A673 (cell line): ENCODE measurements around the gene PTTG1IP. TPM values are rescaled to one million over a fixed set of nuclear protein-coding genes. Genes with fewer than 3 reads are reported as not detected.

ENCODE experiments used
- BruUV-seq: library from RNA; stranded (reverse); fragments of 400-500 nt; replicated peaks from 2 replicates; lab custom pipeline; 2021; lab: Mats Ljungman, UMichigan
- CTCF ChIA-PET: fragments of 300-600 bp; sonication (Branson Sonifier 250); formaldehyde crosslinking; loops from one replicate; lab custom pipeline; 2022; ENCODE audit warnings: antibody characterized with exemption; lab: Charles Lee
- POLR2A ChIA-PET: fragments of 300-600 bp; sonication (Branson Sonifier 250); formaldehyde crosslinking; loops from one replicate; lab custom pipeline; 2022; ENCODE audit warnings: antibody characterized with exemption; ENCODE audit not compliant: low non-redundant PET; lab: Charles Lee
- DNase-seq: peaks from one replicate; pipeline ENCODE4 v3.0.0-alpha.2; 2015; ENCODE audit warnings: low spot score
- H3K27ac ChIP-seq: fragments of 200-600 bp; sonication (generic); 2 replicates; pipeline ENCODE4 v1.5.1; 2016; ENCODE audit warnings: mixed run types, low read depth, mild to moderate bottlenecking, mixed read lengths, antibody characterized with exemption, low read length; ENCODE audit not compliant: poor library complexity, severe bottlenecking
- H3K27me3 ChIP-seq: fragments of 200-600 bp; sonication (generic); replicated peaks from 2 replicates; pipeline ENCODE4 v1.6.1; 2017; ENCODE audit warnings: mixed run types, low read depth, mild to moderate bottlenecking, mixed read lengths, antibody characterized with exemption, low read length; ENCODE audit not compliant: insufficient read depth, poor library complexity
- H3K36me3 ChIP-seq: fragments of 200-600 bp; sonication (generic); 2 replicates; pipeline ENCODE4 v1.6.1; 2016; ENCODE audit warnings: mixed run types, mild to moderate bottlenecking, mixed read lengths, antibody characterized with exemption, low read length; ENCODE audit not compliant: insufficient read depth, poor library complexity, severe bottlenecking
- H3K4me1 ChIP-seq: fragments of 200-600 bp; sonication (generic); 2 replicates; pipeline ENCODE4 v1.6.1; 2017; ENCODE audit warnings: mixed run types, mild to moderate bottlenecking, mixed read lengths, antibody characterized with exemption, low read length; ENCODE audit not compliant: insufficient read depth, poor library complexity, severe bottlenecking
- H3K4me3 ChIP-seq: fragments of 200-600 bp; sonication (generic); 2 replicates; pipeline ENCODE4 v1.5.1; 2016; ENCODE audit warnings: low read depth, mixed run types, mild to moderate bottlenecking, mixed read lengths, low read length; ENCODE audit not compliant: poor library complexity, severe bottlenecking
- H3K9me3 ChIP-seq: fragments of 200-600 bp; sonication (generic); 2 replicates; pipeline ENCODE4 v1.6.1; 2016; ENCODE audit warnings: mixed run types, low read depth, mild to moderate bottlenecking, mixed read lengths, antibody characterized with exemption, low read length; ENCODE audit not compliant: poor library complexity, severe bottlenecking
- EZH2 ChIP-seq: fragments of 200-600 bp; sonication (generic); IDR thresholded peaks from 2 replicates; pipeline ENCODE4 v1.6.1; 2017; ENCODE audit warnings: borderline replicate concordance, low read depth, mild to moderate bottlenecking, mixed read lengths, antibody characterized with exemption, low read length; ENCODE audit not compliant: poor library complexity, severe bottlenecking
- intact Hi-C: fragments of 100-400 bp; cut with micrococcal nuclease; formaldehyde crosslinking; loops from one replicate; pipeline ENCODE4 v1.10.0; 2022; ENCODE audit not compliant: unreplicated experiment
- total RNA-seq: library from RNA; stranded (reverse); gene quantifications from 2 replicates; pipeline ENCODE4 v1.2.3, GENCODE V29; 2021
- TF ChIP-seq, protein P1 (sequence below): fragments of 300-800, 200-600 bp; sonication (generic); conservative IDR thresholded peaks from 2 replicates; pipeline ENCODE4 v1.5.1; 2017; ENCODE audit warnings: low read depth, mild to moderate bottlenecking, antibody characterized with exemption, low read length, moderate library complexity, mixed read lengths

The PTTG1IP gene
- total RNA-seq, 1 experiment from 2014 or later = 216 TPM

DNA sequence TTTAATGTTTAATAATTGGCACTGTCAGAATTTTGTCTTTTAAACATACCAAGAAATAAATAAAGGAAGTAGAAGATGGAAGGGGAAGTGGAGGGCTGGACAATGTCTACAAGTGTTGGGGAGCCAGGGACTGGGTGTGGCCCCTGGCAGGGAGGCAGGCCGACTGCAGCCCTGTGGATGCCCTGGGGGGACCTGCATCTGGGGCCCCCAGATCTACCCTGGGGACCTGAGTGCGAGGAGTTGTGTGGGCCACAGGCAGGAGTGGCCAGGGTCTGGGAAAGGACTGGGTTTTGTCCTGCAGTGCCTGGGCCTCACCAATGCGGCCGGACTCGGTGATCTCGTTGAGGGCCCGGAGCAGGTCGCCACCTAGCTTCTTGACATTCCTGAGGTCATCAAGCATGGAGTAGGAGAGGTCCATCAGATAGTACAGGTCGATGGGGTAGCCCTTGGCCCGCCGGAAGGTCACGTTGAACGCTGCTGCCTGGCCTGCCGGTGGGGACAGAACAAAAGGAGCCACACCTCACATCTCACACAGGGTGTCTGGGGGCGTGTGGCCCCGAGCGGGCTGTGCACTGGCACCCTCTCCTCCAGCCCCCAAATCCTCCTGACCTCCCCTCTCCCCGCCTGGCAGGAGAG lies 29.7 kb upstream of the PTTG1IP start:
- intact Hi-C loops = no loop called here
- ChIA-PET POLR2A (no interaction called here), CTCF (no interaction called here)
- Histone ChIP-seq H3K27ac (no peak overlapping the region), H3K36me3 (no peaks in the 10 kb centered on the region), H3K4me3 (no peak overlapping the region), H3K4me1 (peaks cover 12% of the 10 kb centered on the region), H3K9me3 (no peaks in the 10 kb centered on the region), H3K27me3 (no peaks in the 10 kb centered on the region)
- no peak for DNase-seq
- no peak for TF ChIP-seq EZH2
- TF ChIP-seq, protein P1, sequence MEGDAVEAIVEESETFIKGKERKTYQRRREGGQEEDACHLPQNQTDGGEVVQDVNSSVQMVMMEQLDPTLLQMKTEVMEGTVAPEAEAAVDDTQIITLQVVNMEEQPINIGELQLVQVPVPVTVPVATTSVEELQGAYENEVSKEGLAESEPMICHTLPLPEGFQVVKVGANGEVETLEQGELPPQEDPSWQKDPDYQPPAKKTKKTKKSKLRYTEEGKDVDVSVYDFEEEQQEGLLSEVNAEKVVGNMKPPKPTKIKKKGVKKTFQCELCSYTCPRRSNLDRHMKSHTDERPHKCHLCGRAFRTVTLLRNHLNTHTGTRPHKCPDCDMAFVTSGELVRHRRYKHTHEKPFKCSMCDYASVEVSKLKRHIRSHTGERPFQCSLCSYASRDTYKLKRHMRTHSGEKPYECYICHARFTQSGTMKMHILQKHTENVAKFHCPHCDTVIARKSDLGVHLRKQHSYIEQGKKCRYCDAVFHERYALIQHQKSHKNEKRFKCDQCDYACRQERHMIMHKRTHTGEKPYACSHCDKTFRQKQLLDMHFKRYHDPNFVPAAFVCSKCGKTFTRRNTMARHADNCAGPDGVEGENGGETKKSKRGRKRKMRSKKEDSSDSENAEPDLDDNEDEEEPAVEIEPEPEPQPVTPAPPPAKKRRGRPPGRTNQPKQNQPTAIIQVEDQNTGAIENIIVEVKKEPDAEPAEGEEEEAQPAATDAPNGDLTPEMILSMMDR = no peak
- no TSS peak for BruUV-seq

DNA sequence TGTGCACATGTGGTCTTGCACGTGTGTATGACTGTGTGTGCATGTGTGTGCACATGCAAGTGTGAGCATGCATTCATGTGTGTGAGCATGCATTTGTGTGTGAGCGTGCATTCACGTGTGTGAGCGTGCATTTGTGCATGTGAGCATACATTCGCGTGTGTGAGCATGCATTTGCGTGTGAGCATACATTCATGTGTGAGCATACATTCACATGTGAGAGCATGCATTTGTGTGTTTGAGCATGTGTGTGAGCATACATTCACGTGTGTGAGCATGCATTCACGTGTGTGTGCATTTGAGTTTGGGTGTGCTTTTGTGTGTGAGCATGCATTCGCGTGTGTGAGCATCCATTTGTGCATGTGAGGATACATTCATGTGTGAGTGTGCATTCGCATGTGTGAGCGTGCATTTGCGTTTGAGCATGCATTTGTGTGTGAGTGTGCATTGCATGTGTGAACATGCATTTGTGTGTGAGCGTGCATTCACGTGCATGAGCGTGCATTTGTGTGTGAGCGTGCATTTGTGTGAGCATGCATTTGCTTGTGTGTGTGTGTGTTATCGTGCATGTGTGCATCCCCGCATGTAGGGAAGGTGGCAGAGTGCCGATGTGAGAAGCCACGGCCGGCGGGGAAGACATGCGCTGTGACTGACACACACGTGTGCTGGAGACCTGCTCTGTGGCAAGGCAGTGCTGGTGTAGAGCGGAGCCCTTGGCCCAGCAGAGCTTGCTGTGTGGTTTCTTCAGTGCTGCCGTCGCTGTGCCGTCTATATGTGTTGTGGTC lies 29.0 kb upstream of the PTTG1IP start:
- Histone ChIP-seq H3K27ac (no peak overlapping the region), H3K4me3 (no peak overlapping the region), H3K9me3 (no peaks in the 10 kb centered on the region), H3K27me3 (no peaks in the 10 kb centered on the region), H3K36me3 (no peaks in the 10 kb centered on the region), H3K4me1 (peaks cover 10% of the 10 kb centered on the region)
- no peak for TF ChIP-seq EZH2
- TF ChIP-seq, protein P1 = no peak
- intact Hi-C loops = no loop called here
- DNase-seq = no peak
- ChIA-PET POLR2A (no interaction called here), CTCF (no interaction called here)
- BruUV-seq = no TSS peak

DNA sequence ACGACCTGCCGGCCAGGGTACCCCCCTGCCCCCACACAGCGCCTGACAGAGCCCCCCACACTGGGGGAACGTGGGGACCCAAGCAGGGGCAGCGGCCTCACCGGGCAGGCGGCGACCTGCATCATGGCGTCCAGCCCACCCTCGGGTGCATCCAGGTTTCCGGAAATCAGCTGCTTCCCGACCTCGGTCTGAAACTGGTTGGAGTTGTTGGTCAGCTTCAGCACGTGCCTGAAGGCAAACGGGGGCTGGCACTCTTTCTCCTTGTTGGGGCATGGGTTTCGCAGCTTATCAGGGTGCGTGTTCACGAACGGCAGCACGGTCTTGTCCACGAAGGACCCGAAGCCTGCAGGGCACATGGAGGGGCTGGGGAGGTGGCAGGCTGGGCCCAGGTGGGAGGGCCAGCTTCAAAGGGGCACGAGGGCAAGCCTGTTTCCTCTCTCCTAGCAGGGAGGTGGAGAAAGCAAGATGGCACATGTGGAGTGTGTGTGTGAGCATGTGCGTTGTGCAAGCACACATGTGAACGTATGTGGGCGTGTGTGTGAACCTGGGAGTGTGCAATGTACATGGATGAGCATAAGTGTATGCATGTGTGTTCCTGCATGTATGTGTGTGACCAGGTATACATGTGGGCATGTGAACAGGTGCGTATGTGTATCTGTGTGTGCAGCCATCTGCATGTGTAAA lies 28.0 kb upstream of the PTTG1IP start:
- Histone ChIP-seq H3K4me3 (no peak overlapping the region), H3K27ac (no peak overlapping the region), H3K9me3 (no peaks in the 10 kb centered on the region), H3K4me1 (peaks cover 11% of the 10 kb centered on the region), H3K36me3 (no peaks in the 10 kb centered on the region), H3K27me3 (no peaks in the 10 kb centered on the region)
- no peak for TF ChIP-seq EZH2
- TF ChIP-seq, protein P1 = no peak
- BruUV-seq = no TSS peak
- POLR2A ChIA-PET = no interaction called here
- CTCF ChIA-PET = no interaction called here
- intact Hi-C loops = no loop called here
- no peak for DNase-seq
